IMR-90 (cell line): ENCODE data around the gene GAREM2. TPM values are rescaled to one million over a fixed set of nuclear protein-coding genes. Genes with fewer than 3 reads are reported as not detected.

Source experiments
- ATAC-seq: fragments of 200-7000 bp; cut with Tn5 transposase; 2 replicates; pipeline ENCODE4 v1.9.1; 2020; ENCODE audit warnings: low read depth, mild to moderate bottlenecking, moderate library complexity
- BruUV-seq: library from RNA; stranded (reverse); fragments of 400-500 nt; replicated peaks from 2 replicates; lab custom pipeline; 2021; lab: Mats Ljungman, UMichigan
- CTCF ChIA-PET: fragments of 300-600 bp; formaldehyde crosslinking; extraction: SDS; loops from one replicate; lab custom pipeline; 2021; ENCODE audit warnings: antibody characterized with exemption; lab: Yijun Ruan, JAX
- POLR2A ChIA-PET: fragments of 300-600 bp; sonication (Branson Sonifier 250); formaldehyde crosslinking; loops from one replicate; lab custom pipeline; 2022; ENCODE audit warnings: antibody characterized with exemption; ENCODE audit not compliant: unreplicated experiment; lab: Charles Lee
- DNase-seq: peaks from one replicate; pipeline ENCODE4 v3.0.0; 2013
- H2AFZ ChIP-seq: replicated peaks from 2 replicates; pipeline ENCODE3; 2013; ENCODE audit warnings: low read length, mild to moderate bottlenecking; ENCODE audit not compliant: poor library complexity
- H2AK5ac ChIP-seq: 2 replicates; pipeline ENCODE4 v1.6.1; 2013; ENCODE audit warnings: low read depth, low read length, inconsistent platforms
- H2AK9ac ChIP-seq: replicated peaks from 2 replicates; pipeline ENCODE3; 2013; ENCODE audit warnings: mild to moderate bottlenecking, low read depth, low read length, moderate library complexity; ENCODE audit not compliant: poor library complexity
- H2BK120ac ChIP-seq: 2 replicates; pipeline ENCODE4 v1.6.1; 2013; ENCODE audit warnings: low read depth, low read length, inconsistent platforms
- H2BK15ac ChIP-seq: 3 replicates; pipeline ENCODE4 v1.6.1; 2013; ENCODE audit warnings: low read depth, low read length, inconsistent platforms
- H2BK20ac ChIP-seq: 2 replicates; pipeline ENCODE4 v1.6.1; 2013; ENCODE audit warnings: low read depth, mild to moderate bottlenecking, inconsistent platforms, low read length, moderate library complexity
- H2BK5ac ChIP-seq: 2 replicates; pipeline ENCODE4 v1.6.1; 2013; ENCODE audit warnings: mild to moderate bottlenecking, low read depth, low read length, inconsistent platforms; ENCODE audit not compliant: poor library complexity, severe bottlenecking
- H3K14ac ChIP-seq: replicated peaks from 2 replicates; pipeline ENCODE4 v1.6.1; 2013; ENCODE audit warnings: low read depth, low read length, inconsistent platforms
- H3K18ac ChIP-seq: 2 replicates; pipeline ENCODE4 v1.6.1; 2013; ENCODE audit warnings: low read depth, low read length, control low read depth
- H3K23ac ChIP-seq: 2 replicates; pipeline ENCODE4 v1.6.1; 2013; ENCODE audit warnings: low read depth, low read length, inconsistent platforms
- H3K27ac ChIP-seq: 2 replicates; pipeline ENCODE4 v1.5.1; 2013; ENCODE audit warnings: mild to moderate bottlenecking, control low read depth, low read length; ENCODE audit not compliant: insufficient read depth
- H3K27me3 ChIP-seq: 2 replicates; pipeline ENCODE4 v1.6.1; 2013; ENCODE audit warnings: low read length; ENCODE audit not compliant: control insufficient read depth, insufficient read depth
- H3K36me3 ChIP-seq: 2 replicates; pipeline ENCODE4 v1.6.1; 2013; ENCODE audit warnings: low read length, mixed read lengths; ENCODE audit not compliant: control insufficient read depth, insufficient read depth
- H3K4ac ChIP-seq: 2 replicates; pipeline ENCODE4 v1.6.1; 2013; ENCODE audit warnings: low read depth, low read length, inconsistent platforms
- H3K4me1 ChIP-seq: 2 replicates; pipeline ENCODE4 v1.6.1; 2013; ENCODE audit warnings: low read length, mixed read lengths; ENCODE audit not compliant: control insufficient read depth, insufficient read depth
- H3K4me2 ChIP-seq: 2 replicates; pipeline ENCODE4 v1.6.1; 2013; ENCODE audit warnings: low read depth, mild to moderate bottlenecking, control low read depth, low read length, moderate library complexity
- H3K4me3 ChIP-seq: 2 replicates; pipeline ENCODE4 v1.5.1; 2013; ENCODE audit warnings: low read depth, mild to moderate bottlenecking, control low read depth, low read length, moderate library complexity; ENCODE audit not compliant: insufficient read depth
- H3K56ac ChIP-seq: 2 replicates; pipeline ENCODE4 v1.6.1; 2013; ENCODE audit warnings: low read length, inconsistent platforms; ENCODE audit not compliant: insufficient read depth; ENCODE audit errors: extremely low read depth
- H3K79me1 ChIP-seq, 2 experiments: 2 replicates each; pipeline ENCODE4 v1.6.1; 2013; ENCODE audit warnings: low read length in 2 of 2, inconsistent platforms in 1 of 2, low read depth in 1 of 2
- H3K9ac ChIP-seq: 2 replicates; pipeline ENCODE4 v1.6.1; 2013; ENCODE audit warnings: low read depth, low read length, control low read depth
- H3K9me1 ChIP-seq: 2 replicates; pipeline ENCODE4 v1.6.1; 2013; ENCODE audit warnings: low read length, inconsistent platforms; ENCODE audit not compliant: insufficient read depth
- H3K9me3 ChIP-seq: 2 replicates; pipeline ENCODE4 v1.6.1; 2013; ENCODE audit warnings: low read length; ENCODE audit not compliant: control insufficient read depth, insufficient read depth
- H4K20me1 ChIP-seq: 2 replicates; pipeline ENCODE4 v1.6.1; 2013; ENCODE audit warnings: low read length, inconsistent platforms; ENCODE audit not compliant: insufficient read depth
- H4K5ac ChIP-seq: 2 replicates; pipeline ENCODE4 v1.6.1; 2013; ENCODE audit warnings: mild to moderate bottlenecking, low read depth, low read length, control low read depth
- H4K8ac ChIP-seq, 2 experiments: 2 replicates each; pipeline ENCODE4 v1.6.1; 2013; ENCODE audit warnings: low read depth in 2 of 2, low read length in 2 of 2, control low read depth in 1 of 2, inconsistent platforms in 1 of 2
- H4K91ac ChIP-seq: 2 replicates; pipeline ENCODE4 v1.6.1; 2013; ENCODE audit warnings: low read depth, low read length, inconsistent platforms; ENCODE audit not compliant: insufficient read depth
- CHD1 ChIP-seq: IDR thresholded peaks from 2 replicates; pipeline ENCODE4 v1.6.1; 2012; ENCODE audit warnings: low read depth, low read length, improper control_type of control experiment
- RFX5 ChIP-seq: IDR thresholded peaks from 2 replicates; pipeline ENCODE4 v1.8.0; 2012; ENCODE audit warnings: low read depth, mild to moderate bottlenecking, low read length, moderate library complexity
- WGBS, 2 experiments: methylation state at CpG; one replicate each; pipeline versions ENCODE4 v1.1.5 to v1.1.7; 2013; ENCODE audit warnings: missing lambda C conversion rate in 2 of 2; ENCODE audit not compliant: insufficient read length in 1 of 2; ENCODE audit errors: extremely low coverage in 2 of 2; 5-methylcytosine and 5-hydroxymethylcytosine counted together
- dilution Hi-C: fragments of 300-500 bp; cut with HindIII; formaldehyde crosslinking; loops from one replicate; pipeline ENCODE4 v1.14.3; 2018; ENCODE audit warnings: low sequenced_read_pairs; ENCODE audit not compliant: unreplicated experiment
- in situ Hi-C: fragments of 300-500 bp; cut with MboI; formaldehyde crosslinking; loops from 3 replicates; pipeline ENCODE4 v1.14.3; 2019; ENCODE audit warnings: low sequenced_read_pairs, inconsistent platforms, mixed read lengths
- intact Hi-C: fragments of 100-400 bp; cut with micrococcal nuclease; formaldehyde crosslinking; loops from 2 replicates; pipeline ENCODE4 v1.10.0; 2022
- polyA plus RNA-seq, 3 experiments: library from polyadenylated mRNA; depleted of rRNA; stranded (reverse); fragments of >200 nt; gene quantifications; 2 replicates each; pipeline ENCODE4 v1.2.3, GENCODE V29; 2012; ENCODE audit warnings: low replicate concordance in 1 of 3
- total RNA-seq: library from RNA; depleted of rRNA; stranded (reverse); fragments of >200 nt; gene quantifications from 2 replicates; pipeline ENCODE4 v1.2.3, GENCODE V29; 2012

Gene GAREM2
- total and polyA plus RNA-seq, 2 of the 4 experiments (the other 2 are of a cell fraction): 0.36 to 1.8 TPM

- no peak overlapping the region for H2BK5ac ChIP-seq
- ChIA-PET CTCF (no interaction called here), POLR2A (no interaction called here)
- H3K9ac ChIP-seq: no peak overlapping the region
- H4K8ac ChIP-seq: no peak overlapping the region
- no peak overlapping the region for H4K5ac ChIP-seq
- TF ChIP-seq CHD1: no peak
- TF ChIP-seq RFX5: no peak
- H3K4me3 ChIP-seq: no peak overlapping the region
- H3K36me3 ChIP-seq: peaks cover 5% of the 10 kb centered on the region
- no peak overlapping the region for H3K14ac ChIP-seq
- no peaks in the 10 kb centered on the region for H3K9me3 ChIP-seq
- H2AK5ac ChIP-seq: no peak overlapping the region
- no peaks in the 10 kb centered on the region for H3K4me1 ChIP-seq
- no peaks in the 10 kb centered on the region for H3K27me3 ChIP-seq
- intact Hi-C loops: no loop called here
- H2AFZ ChIP-seq: no peak overlapping the region
- no TSS peak for BruUV-seq
- peaks cover 45 to 64% of the 10 kb centered on the region in 2 experiments for H3K79me1 ChIP-seq
- no peak overlapping the region for H2BK120ac ChIP-seq
- H3K9me1 ChIP-seq: peaks cover 8% of the 10 kb centered on the region
- no peak for ATAC-seq
- H3K23ac ChIP-seq: no peak overlapping the region
- no peak overlapping the region for H2BK15ac ChIP-seq
- no peak overlapping the region for H3K56ac ChIP-seq
- in situ Hi-C loops: no loop called here
- H3K18ac ChIP-seq: no peak overlapping the region
- no peak overlapping the region for H3K4ac ChIP-seq
- dilution Hi-C loops: no loop called here
- H2BK20ac ChIP-seq: no peak overlapping the region
- peaks cover 57% of the 10 kb centered on the region for H4K20me1 ChIP-seq
- no peak overlapping the region for H3K27ac ChIP-seq
- 100% methylated on average over 4 of the region's 5 CpGs; no CpG with 5 or more reads in 1 of the 2 experiments for WGBS, 2 experiments
- no peak overlapping the region for H4K91ac ChIP-seq
- H3K4me2 ChIP-seq: no peak overlapping the region
- DNase-seq: no peak
- H2AK9ac ChIP-seq: no peak overlapping the region
These were observed 49.5 kb upstream of the GAREM2 start for GRCh38 chr2:26123426-26123825.
